NCI-H2196 treated with DMSO at 0.1 percent for 48 hours (cell line): ENCODE results near the gene RNU11.
A peak's percentile ranks its signal among the peaks of the same experiment; 100 is the strongest.
"Not testable (repeated sequence)": the region's sequence is repeated elsewhere in the genome, so short reads cannot be mapped to it uniquely, and the experiment has no call there.

ENCODE experiments used
- DNase-seq: peaks from one replicate; lab custom pipeline; 2025; ENCODE audit not compliant: unreplicated experiment; lab: John Stamatoyannopoulos, UW

Gene RNU11

GRCh38 chr1:28663871-28664470 is 15.6 kb downstream of the RNU11 start:
- DNase-seq = no peak

- no peak for DNase-seq
Observed at GRCh38 chr1:28666806-28667205, 18.4 kb downstream of the RNU11 start.

- peak; percentile 89 for DNase-seq
Observed at GRCh38 chr1:28668191-28668955, 20.0 kb downstream of the RNU11 start, which contains the start of gene GMEB1. Gene GMEB1 (plus strand): TSS chr1:28668784. CDS start chr1:28683613, 14,829 bp downstream.

GRCh38 chr1:28668956-28669723 is 20.7 kb downstream of the RNU11 start:
- peak; percentile 65 for DNase-seq

GRCh38 chr1:28671254-28671780 is 22.9 kb downstream of the RNU11 start:
- DNase-seq = no peak

- not testable (repeated sequence) for DNase-seq
Observed at GRCh38 chr1:28672971-28673370, 24.6 kb downstream of the RNU11 start.

GRCh38 chr1:28675924-28676257 is 27.5 kb downstream of the RNU11 start:
- DNase-seq = no peak

GRCh38 chr1:28680151-28680550 is 31.8 kb downstream of the RNU11 start:
- no peak for DNase-seq

GRCh38 chr1:28682840-28683239 is 34.4 kb downstream of the RNU11 start:
- no peak for DNase-seq

GRCh38 chr1:28684937-28685336 is 36.5 kb downstream of the RNU11 start:
- no peak for DNase-seq

- not testable (repeated sequence) for DNase-seq
Observed at GRCh38 chr1:28691627-28692026, 43.2 kb downstream of the RNU11 start.
